ENCODE measurements around the gene ARNT2.

GRCh38 chr15:80584973-80585525, 180.9 kb downstream of the ARNT2 start:
- TF ChIP-seq CTCF (IDR thresholded peaks at IDR 0.05) (no peak; the same call in 1 of the 2 replicates), ZFX (IDR thresholded peaks at IDR 0.05; ENCODE audit: borderline replicate concordance) (no peak)

Data from 22Rv1 (cell line).